ENCODE results near the gene JUND.

- TF ChIP-seq CTCF (IDR thresholded peaks at IDR 0.05) (no peak), POLR2A (IDR thresholded peaks at IDR 0.05) (no peak), POLR2AphosphoS5 (IDR thresholded peaks at IDR 0.05; ENCODE audit: insufficient read depth in 1 of 2, low read depth in 1 of 2) (no peak)
Measured at GRCh38 chr19:18266771-18267686, 14.4 kb downstream of the JUND start.
